NOMO-1 (cell line): ENCODE data around the gene ERCC4.

Experiments used
- DNase-seq, 2 experiments: peaks; one replicate each; lab custom pipeline; 2025; ENCODE audit not compliant: unreplicated experiment in 2 of 2; lab: John Stamatoyannopoulos, UW

ERCC4 gene

GRCh38 chr16:13909872-13910303 is 10.1 kb upstream of the ERCC4 start:
- DNase-seq: no peak

GRCh38 chr16:13911306-13911705 is 8.6 kb upstream of the ERCC4 start:
- no peak for DNase-seq

- no peak for DNase-seq
Measured at GRCh38 chr16:13911871-13912270, 8.1 kb upstream of the ERCC4 start.

- DNase-seq: no peak
Measured at GRCh38 chr16:13912891-13913290, 7.1 kb upstream of the ERCC4 start.

GRCh38 chr16:13913374-13914292 is 6.3 kb upstream of the ERCC4 start:
- no peak for DNase-seq

- DNase-seq: no peak
Measured at GRCh38 chr16:13915033-13915635, 4.8 kb upstream of the ERCC4 start.

GRCh38 chr16:13919330-13919682 is 648 bp upstream of the ERCC4 start:
- DNase-seq: peak in 1 of 2 experiments; percentile 45

- DNase-seq: no peak
Measured at GRCh38 chr16:13920510-13920818, 510 bp downstream of the ERCC4 start.

- DNase-seq: no peak
Measured at GRCh38 chr16:13921328-13921727, 1.4 kb downstream of the ERCC4 start.

- peak; percentile 29 to 72 for DNase-seq
Measured at GRCh38 chr16:13923703-13924298, 3.8 kb downstream of the ERCC4 start.

- no peak for DNase-seq
Measured at GRCh38 chr16:13926464-13926863, 6.5 kb downstream of the ERCC4 start.

GRCh38 chr16:13926891-13927290 is 6.9 kb downstream of the ERCC4 start:
- DNase-seq: no peak

- no peak for DNase-seq
Measured at GRCh38 chr16:13928646-13929045, 8.7 kb downstream of the ERCC4 start.

GRCh38 chr16:13931845-13932244 is 11.9 kb downstream of the ERCC4 start:
- no peak for DNase-seq

- no peak for DNase-seq
Measured at GRCh38 chr16:13935408-13935807, 15.5 kb downstream of the ERCC4 start.

GRCh38 chr16:13936155-13936554 is 16.2 kb downstream of the ERCC4 start:
- no peak for DNase-seq

GRCh38 chr16:13936596-13937081 is 16.7 kb downstream of the ERCC4 start:
- no peak for DNase-seq

GRCh38 chr16:13937411-13937810 is 17.5 kb downstream of the ERCC4 start:
- DNase-seq: no peak

- no peak for DNase-seq
Measured at GRCh38 chr16:13938480-13938879, 18.5 kb downstream of the ERCC4 start.

GRCh38 chr16:13939821-13940220 is 19.9 kb downstream of the ERCC4 start:
- no peak for DNase-seq

GRCh38 chr16:13940397-13940933 is 20.5 kb downstream of the ERCC4 start:
- no peak for DNase-seq

- no peak for DNase-seq
Measured at GRCh38 chr16:13944816-13945215, 24.9 kb downstream of the ERCC4 start.
